Neuronal stem cell (in vitro differentiated cells): ENCODE measurements around the gene CEP170.

Source experiments
- DNase-seq: peaks from one replicate; pipeline ENCODE4 v3.0.0-alpha.2; 2013; ENCODE audit warnings: low spot score
- H2AFZ ChIP-seq: one replicate; pipeline ENCODE4 v1.6.1; 2013; ENCODE audit warnings: mild to moderate bottlenecking, low read length, inconsistent platforms
- H2AK5ac ChIP-seq: 2 replicates; pipeline ENCODE4 v1.6.1; 2013; ENCODE audit warnings: low read depth, mild to moderate bottlenecking, inconsistent platforms, low read length, moderate library complexity, mixed read lengths
- H2BK120ac ChIP-seq: 2 replicates; pipeline ENCODE4 v1.6.1; 2013; ENCODE audit warnings: low read depth, mild to moderate bottlenecking, inconsistent platforms, low read length, moderate library complexity, mixed read lengths
- H2BK12ac ChIP-seq: one replicate; pipeline ENCODE4 v1.6.1; 2013; ENCODE audit warnings: low read length, inconsistent platforms
- H2BK15ac ChIP-seq: 2 replicates; pipeline ENCODE4 v1.6.1; 2013; ENCODE audit warnings: mild to moderate bottlenecking, low read length, inconsistent platforms, mixed read lengths
- H2BK5ac ChIP-seq: one replicate; pipeline ENCODE4 v1.6.1; 2013; ENCODE audit warnings: inconsistent platforms, mild to moderate bottlenecking, low read length, moderate library complexity
- H3K14ac ChIP-seq: one replicate; pipeline ENCODE4 v1.6.1; 2013; ENCODE audit warnings: low read length, inconsistent platforms
- H3K18ac ChIP-seq: 2 replicates; pipeline ENCODE4 v1.6.1; 2013; ENCODE audit warnings: low read length, inconsistent platforms
- H3K23ac ChIP-seq: 2 replicates; pipeline ENCODE4 v1.6.1; 2013; ENCODE audit warnings: low read depth, mild to moderate bottlenecking, mixed read lengths, low read length, inconsistent platforms; ENCODE audit not compliant: poor library complexity
- H3K27ac ChIP-seq: replicated peaks from 3 replicates; pipeline ENCODE4 v1.5.1; 2013; ENCODE audit warnings: low read length, inconsistent platforms
- H3K27me3 ChIP-seq, 3 experiments: 2 replicates each; pipeline ENCODE4 v1.6.1; 2013; ENCODE audit warnings: low read length in 3 of 3, mild to moderate bottlenecking in 2 of 3, inconsistent platforms in 1 of 3, low read depth in 1 of 3, mixed read lengths in 1 of 3, moderate library complexity in 1 of 3; ENCODE audit not compliant: control insufficient read depth in 3 of 3, insufficient read depth in 3 of 3
- H3K36me3 ChIP-seq, 2 donors: replicated peaks in 1 of 2; 2 replicates each; pipeline ENCODE4 v1.6.1; 2013; ENCODE audit warnings: low read length in 2 of 2; ENCODE audit not compliant: control insufficient read depth in 2 of 2, insufficient read depth in 2 of 2
- H3K4ac ChIP-seq: 2 replicates; pipeline ENCODE4 v1.6.1; 2013; ENCODE audit warnings: inconsistent platforms, mild to moderate bottlenecking, low read length, moderate library complexity
- H3K4me1 ChIP-seq, 2 donors: 1 replicate in 1 of 2; 2 replicates in 1 of 2; pipeline ENCODE4 v1.6.1; 2013; ENCODE audit warnings: low read length in 2 of 2, low read depth in 1 of 2; ENCODE audit not compliant: control insufficient read depth in 2 of 2, insufficient read depth in 1 of 2
- H3K4me2 ChIP-seq: one replicate; pipeline ENCODE4 v1.6.1; 2013; ENCODE audit warnings: mild to moderate bottlenecking, low read length, inconsistent platforms; ENCODE audit not compliant: insufficient read depth, poor library complexity, severe bottlenecking
- H3K4me3 ChIP-seq, 2 donors: 2 replicates each; pipeline ENCODE4 v1.5.1; 2013; ENCODE audit warnings: low read length in 2 of 2, mild to moderate bottlenecking in 2 of 2, inconsistent platforms in 1 of 2, moderate library complexity in 1 of 2
- H3K79me1 ChIP-seq: one replicate; pipeline ENCODE4 v1.6.1; 2013; ENCODE audit warnings: low read depth, mild to moderate bottlenecking, inconsistent platforms, low read length, moderate library complexity
- H3K9ac ChIP-seq: one replicate; pipeline ENCODE4 v1.6.1; 2013; ENCODE audit warnings: mild to moderate bottlenecking, low read depth, low read length, inconsistent platforms; ENCODE audit not compliant: poor library complexity
- H3K9me3 ChIP-seq, 2 donors: replicated peaks in 1 of 2; 2 replicates each; pipeline versions ENCODE3 to v1.6.1; 2013; ENCODE audit warnings: low read length in 2 of 2, mild to moderate bottlenecking in 2 of 2, inconsistent platforms in 1 of 2, low read depth in 1 of 2, mixed read lengths in 1 of 2, moderate library complexity in 1 of 2; ENCODE audit not compliant: control insufficient read depth in 2 of 2, insufficient read depth in 1 of 2
- H4K8ac ChIP-seq: one replicate; pipeline ENCODE4 v1.6.1; 2013; ENCODE audit warnings: low read depth, mild to moderate bottlenecking, inconsistent platforms, low read length, moderate library complexity
- H4K91ac ChIP-seq: one replicate; pipeline ENCODE4 v1.6.1; 2013; ENCODE audit warnings: low read length, low read depth, mild to moderate bottlenecking, inconsistent platforms; ENCODE audit not compliant: poor library complexity
- WGBS, 2 donors: extraction: QIAGEN DNeasy Blood & Tissue Kit; methylation state at CpG; one replicate each; pipeline ENCODE4 v1.1.7; 2013; ENCODE audit warnings: missing lambda C conversion rate in 2 of 2, mixed read lengths in 1 of 2; ENCODE audit not compliant: insufficient read length in 2 of 2, insufficient replicate concordance in 1 of 2; ENCODE audit errors: extremely low coverage in 2 of 2; 5-methylcytosine and 5-hydroxymethylcytosine counted together

CEP170 gene

GRCh38 chr1:243293941-243294722 lies 39.1 kb upstream of the CEP170 start:
- Histone ChIP-seq H3K79me1 (no peaks in the 10 kb centered on the region), H2BK5ac (no peak overlapping the region), H2AK5ac (no peak overlapping the region), H3K14ac (no peak overlapping the region), H3K27ac (no peak overlapping the region), H3K18ac (no peak overlapping the region), H4K91ac (no peak overlapping the region), H3K36me3 (peaks cover 0 to 6% of the 10 kb centered on the region in 2 donors), H2BK12ac (no peak overlapping the region), H3K4ac (no peak overlapping the region), H3K4me1 (no peaks in the 10 kb centered on the region), H3K4me3 (no peak overlapping the region), H3K9me3 (peaks cover 2 to 18% of the 10 kb centered on the region in 2 donors), H3K9ac (no peak overlapping the region), H2BK15ac (no peak overlapping the region), H3K27me3 (no peaks in the 10 kb centered on the region), H3K23ac (no peak overlapping the region), H2AFZ (no peak overlapping the region), H4K8ac (no peak overlapping the region), H2BK120ac (no peak overlapping the region), H3K4me2 (no peak overlapping the region)
- WGBS, 2 donors = no CpG with 5 or more reads among the region's 4 CpGs
- no peak for DNase-seq

- no peak overlapping the region for H2AFZ ChIP-seq
- H3K27ac ChIP-seq = no peak overlapping the region
- no peaks in the 10 kb centered on the region for H3K27me3 ChIP-seq
- H3K23ac ChIP-seq = no peak overlapping the region
- H3K4me1 ChIP-seq = no peaks in the 10 kb centered on the region
- no peak overlapping the region for H3K4ac ChIP-seq
- H4K91ac ChIP-seq = no peak overlapping the region
- no peak overlapping the region for H3K9ac ChIP-seq
- peaks cover 3 to 18% of the 10 kb centered on the region in 2 donors for H3K36me3 ChIP-seq
- no peak overlapping the region for H2BK120ac ChIP-seq
- WGBS, 2 donors = no CpG with 5 or more reads among the region's 5 CpGs
- no peaks in the 10 kb centered on the region for H3K79me1 ChIP-seq
- H3K4me3 ChIP-seq = no peak overlapping the region
- no peak overlapping the region for H2AK5ac ChIP-seq
- H2BK5ac ChIP-seq = no peak overlapping the region
- H3K9me3 ChIP-seq = peaks cover 2 to 12% of the 10 kb centered on the region in 2 donors
- no peak overlapping the region for H2BK15ac ChIP-seq
- DNase-seq = no peak
- no peak overlapping the region for H3K4me2 ChIP-seq
- no peak overlapping the region for H3K18ac ChIP-seq
- H2BK12ac ChIP-seq = no peak overlapping the region
- no peak overlapping the region for H3K14ac ChIP-seq
- no peak overlapping the region for H4K8ac ChIP-seq
These were observed 37.0 kb upstream of the CEP170 start for GRCh38 chr1:243292117-243292516.

GRCh38 chr1:243291292-243291691 lies 36.2 kb upstream of the CEP170 start:
- H2BK5ac ChIP-seq = no peak overlapping the region
- H3K27ac ChIP-seq = no peak overlapping the region
- no peak overlapping the region for H3K4me2 ChIP-seq
- H3K4ac ChIP-seq = no peak overlapping the region
- H3K14ac ChIP-seq = no peak overlapping the region
- no peak overlapping the region for H3K9ac ChIP-seq
- no peak overlapping the region for H2BK15ac ChIP-seq
- peaks cover 2 to 12% of the 10 kb centered on the region in 2 donors for H3K9me3 ChIP-seq
- no CpG with 5 or more reads among the region's 1 CpG for WGBS, 2 donors
- H3K18ac ChIP-seq = no peak overlapping the region
- no peaks in the 10 kb centered on the region for H3K79me1 ChIP-seq
- no peak overlapping the region for H2AK5ac ChIP-seq
- no peak overlapping the region for H4K8ac ChIP-seq
- H2BK120ac ChIP-seq = no peak overlapping the region
- H3K4me3 ChIP-seq = no peak overlapping the region
- peaks cover 3 to 24% of the 10 kb centered on the region in 2 donors for H3K36me3 ChIP-seq
- H2BK12ac ChIP-seq = no peak overlapping the region
- H2AFZ ChIP-seq = no peak overlapping the region
- H4K91ac ChIP-seq = no peak overlapping the region
- DNase-seq = no peak
- no peaks in the 10 kb centered on the region for H3K27me3 ChIP-seq
- H3K23ac ChIP-seq = no peak overlapping the region
- H3K4me1 ChIP-seq = no peaks in the 10 kb centered on the region

- H3K9me3 ChIP-seq = peaks cover 0 to 2% of the 10 kb centered on the region in 2 donors
- no peak overlapping the region for H2AFZ ChIP-seq
- H3K23ac ChIP-seq = no peak overlapping the region
- WGBS, 2 donors = no CpG with 5 or more reads among the region's 6 CpGs
- H2BK12ac ChIP-seq = no peak overlapping the region
- H3K4me3 ChIP-seq = no peak overlapping the region
- H3K4ac ChIP-seq = no peak overlapping the region
- no peak overlapping the region for H2AK5ac ChIP-seq
- H4K91ac ChIP-seq = no peak overlapping the region
- H3K27me3 ChIP-seq = no peaks in the 10 kb centered on the region
- H4K8ac ChIP-seq = no peak overlapping the region
- H3K36me3 ChIP-seq = peaks cover 3 to 28% of the 10 kb centered on the region in 2 donors
- peaks cover 0 to 2% of the 10 kb centered on the region in 2 donors for H3K4me1 ChIP-seq
- no peaks in the 10 kb centered on the region for H3K79me1 ChIP-seq
- H3K18ac ChIP-seq = no peak overlapping the region
- no peak overlapping the region for H3K14ac ChIP-seq
- H2BK120ac ChIP-seq = no peak overlapping the region
- H3K4me2 ChIP-seq = no peak overlapping the region
- no peak overlapping the region for H2BK15ac ChIP-seq
- H3K27ac ChIP-seq = no peak overlapping the region
- no peak overlapping the region for H2BK5ac ChIP-seq
- no peak for DNase-seq
- H3K9ac ChIP-seq = no peak overlapping the region
These were observed 33.0 kb upstream of the CEP170 start for GRCh38 chr1:243288062-243288461.
